Hepatocyte (in vitro differentiated cells): ENCODE results near the gene CASKIN1.

Source experiments
- CTCF ChIP-seq: fragments of 200-600 bp; sonication (generic); IDR thresholded peaks from 2 replicates; pipeline ENCODE4 v1.5.1; 2016; ENCODE audit warnings: antibody characterized with exemption, mild to moderate bottlenecking; ENCODE audit not compliant: poor library complexity
- EZH2 ChIP-seq: fragments of 200-600 bp; sonication (generic); IDR thresholded peaks from 2 replicates; pipeline ENCODE4 v1.6.1; 2016; ENCODE audit warnings: antibody characterized with exemption, mild to moderate bottlenecking, borderline replicate concordance
- EZH2phosphoT487 ChIP-seq: fragments of 200-600 bp; sonication (generic); IDR thresholded peaks from one replicate; pipeline ENCODE4 v1.6.1; 2018; ENCODE audit warnings: antibody characterized with exemption, mild to moderate bottlenecking, low read depth, moderate library complexity; ENCODE audit not compliant: unreplicated experiment, severe bottlenecking

GRCh38 chr16:2171601-2172178 is 24.7 kb downstream of the CASKIN1 start:
- TF ChIP-seq CTCF (no peak), EZH2 (no peak), EZH2phosphoT487 (no peak)
